ENCODE results near the gene FAM163B. TPM values are rescaled to one million over a fixed set of nuclear protein-coding genes. Genes with fewer than 3 reads are reported as not detected.

The FAM163B gene
- total RNA-seq, 1 donor from 2014 or later: not detected

- TF ChIP-seq CTCF (conservative IDR thresholded peaks at IDR 0.05): no peak
- no peaks in the 10 kb centered on the region for H3K4me1 Mint-ChIP-seq (ENCODE audit: unreplicated experiment)
- no peak for DNase-seq (ENCODE audit: extremely low spot score, unreplicated experiment)
- H3K4me3 Mint-ChIP-seq: no peak overlapping the region
- H3K9me3 Mint-ChIP-seq: no peaks in the 10 kb centered on the region
- H3K27me3 Mint-ChIP-seq: peaks cover 4% of the 10 kb centered on the region
- H3K27ac Mint-ChIP-seq: no peak overlapping the region
- no peaks in the 10 kb centered on the region for H3K36me3 Mint-ChIP-seq
Measured at GRCh38 chr9:133543772-133544467, 65.3 kb downstream of the FAM163B start.

- DNase-seq (ENCODE audit: extremely low spot score, unreplicated experiment): no peak
- H3K27ac Mint-ChIP-seq: no peak overlapping the region
- H3K4me3 Mint-ChIP-seq: no peak overlapping the region
- H3K4me1 Mint-ChIP-seq (ENCODE audit: unreplicated experiment): no peaks in the 10 kb centered on the region
- no peak for TF ChIP-seq CTCF (conservative IDR thresholded peaks at IDR 0.05)
- no peaks in the 10 kb centered on the region for H3K9me3 Mint-ChIP-seq
- no peaks in the 10 kb centered on the region for H3K36me3 Mint-ChIP-seq
- peaks cover 8% of the 10 kb centered on the region for H3K27me3 Mint-ChIP-seq
Measured at GRCh38 chr9:133542002-133542401, 67.2 kb downstream of the FAM163B start.

GRCh38 chr9:133540698-133541025, 68.5 kb downstream of the FAM163B start:
- Mint-ChIP-seq H3K4me1 (ENCODE audit: unreplicated experiment) (no peaks in the 10 kb centered on the region), H3K9me3 (no peaks in the 10 kb centered on the region), H3K27me3 (peaks cover 8% of the 10 kb centered on the region), H3K4me3 (no peak overlapping the region), H3K36me3 (no peaks in the 10 kb centered on the region), H3K27ac (no peak overlapping the region)
- TF ChIP-seq CTCF (conservative IDR thresholded peaks at IDR 0.05): no peak
- no peak for DNase-seq (ENCODE audit: extremely low spot score, unreplicated experiment)

- Mint-ChIP-seq H3K4me3 (no peak overlapping the region), H3K4me1 (ENCODE audit: unreplicated experiment) (no peaks in the 10 kb centered on the region), H3K27me3 (peaks cover 8% of the 10 kb centered on the region), H3K36me3 (no peaks in the 10 kb centered on the region), H3K27ac (no peak overlapping the region), H3K9me3 (no peaks in the 10 kb centered on the region)
- TF ChIP-seq CTCF (conservative IDR thresholded peaks at IDR 0.05): no peak
- no peak for DNase-seq (ENCODE audit: extremely low spot score, unreplicated experiment)
Measured at GRCh38 chr9:133539991-133540697, 69.0 kb downstream of the FAM163B start.

GRCh38 chr9:133538851-133539833, 70.0 kb downstream of the FAM163B start:
- no peak for TF ChIP-seq CTCF (conservative IDR thresholded peaks at IDR 0.05)
- no peak overlapping the region for H3K4me3 Mint-ChIP-seq
- H3K9me3 Mint-ChIP-seq: no peaks in the 10 kb centered on the region
- no peaks in the 10 kb centered on the region for H3K4me1 Mint-ChIP-seq (ENCODE audit: unreplicated experiment)
- DNase-seq (ENCODE audit: extremely low spot score, unreplicated experiment): no peak
- H3K36me3 Mint-ChIP-seq: no peaks in the 10 kb centered on the region
- H3K27ac Mint-ChIP-seq: peak overlapping the region; percentile 39
- H3K27me3 Mint-ChIP-seq: peaks cover 8% of the 10 kb centered on the region

Data from type B pancreatic cell (in vitro differentiated cells).